Osteocyte (in vitro differentiated cells): ENCODE measurements around the gene SYNPO2. TPM values are rescaled to one million over a fixed set of nuclear protein-coding genes. Genes with fewer than 3 reads are reported as not detected.
"Not testable (repeated sequence)": the region's sequence is repeated elsewhere in the genome, so short reads cannot be mapped to it uniquely, and the experiment has no call there.

Experiments
- DNase-seq: peaks from one replicate; pipeline ENCODE4 v3.0.0; 2021; ENCODE audit warnings: mixed read lengths; ENCODE audit not compliant: unreplicated experiment; ENCODE audit errors: extremely low spot score
- H3K27ac Mint-ChIP-seq: one replicate; pipeline ENCODE4 v1.8.0; 2021; ENCODE audit warnings: mild to moderate bottlenecking, mixed read lengths; ENCODE audit not compliant: unreplicated experiment
- H3K27me3 Mint-ChIP-seq: one replicate; pipeline ENCODE4 v1.8.0; 2021; ENCODE audit warnings: mixed read lengths; ENCODE audit not compliant: unreplicated experiment
- H3K36me3 Mint-ChIP-seq: one replicate; pipeline ENCODE4 v1.8.0; 2021; ENCODE audit warnings: mixed read lengths; ENCODE audit not compliant: unreplicated experiment
- H3K4me1 Mint-ChIP-seq: one replicate; pipeline ENCODE4 v1.8.0; 2021; ENCODE audit warnings: mixed read lengths; ENCODE audit not compliant: unreplicated experiment
- H3K4me3 Mint-ChIP-seq: one replicate; pipeline ENCODE4 v1.8.0; 2021; ENCODE audit warnings: mild to moderate bottlenecking, moderate library complexity, mixed read lengths; ENCODE audit not compliant: unreplicated experiment
- H3K9me3 Mint-ChIP-seq: one replicate; pipeline ENCODE4 v1.8.0; 2021; ENCODE audit warnings: mixed read lengths; ENCODE audit not compliant: unreplicated experiment
- CTCF ChIP-seq: fragments of 200-600 bp; sonication (generic); IDR thresholded peaks from 2 replicates; pipeline ENCODE4 v1.5.0; 2021; ENCODE audit warnings: antibody characterized with exemption, mild to moderate bottlenecking, moderate library complexity
- total RNA-seq: library from RNA; stranded (reverse); gene quantifications from 2 replicates; pipeline ENCODE4 v1.2.1, GENCODE V29; 2021

SYNPO2 gene
- total RNA-seq, 1 donor from 2014 or later = 4.1 TPM

DNA sequence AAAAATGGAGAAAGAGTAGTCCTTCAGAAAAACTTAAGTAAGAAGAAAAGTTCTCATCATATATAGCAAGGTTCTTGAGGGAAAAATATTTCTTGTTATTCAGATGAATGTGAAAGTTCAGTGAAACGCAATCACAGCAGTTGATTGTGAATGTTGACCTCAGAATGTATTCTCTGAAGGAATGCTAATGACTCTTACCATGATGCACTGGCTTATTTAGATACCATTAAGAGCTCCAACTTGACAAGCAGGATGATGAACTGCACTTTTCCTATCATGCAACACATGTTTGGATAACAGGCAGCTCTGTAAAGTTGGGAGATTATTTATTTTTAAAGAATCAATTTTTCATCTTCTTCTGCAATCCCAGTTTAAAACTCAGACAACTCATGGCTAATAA is 131.5 kb downstream of the SYNPO2 start:
- Mint-ChIP-seq H3K9me3 (no peaks in the 10 kb centered on the region), H3K4me1 (peaks cover 13% of the 10 kb centered on the region), H3K27ac (no peak overlapping the region), H3K36me3 (no peaks in the 10 kb centered on the region), H3K4me3 (no peak overlapping the region), H3K27me3 (no peaks in the 10 kb centered on the region)
- no peak for DNase-seq
- no peak for TF ChIP-seq CTCF

GRCh38 chr4:119022520-119022919 is 133.9 kb downstream of the SYNPO2 start:
- H3K36me3 Mint-ChIP-seq, DNase-seq, H3K27ac Mint-ChIP-seq, H3K4me3 Mint-ChIP-seq, H3K27me3 Mint-ChIP-seq, H3K9me3 Mint-ChIP-seq: not testable (repeated sequence)
- H3K4me1 Mint-ChIP-seq = peaks cover 22% of the 10 kb centered on the region

GRCh38 chr4:119024102-119024501 is 135.4 kb downstream of the SYNPO2 start:
- DNase-seq = no peak
- Mint-ChIP-seq H3K4me1 (peaks cover 22% of the 10 kb centered on the region), H3K4me3 (no peak overlapping the region), H3K27ac (no peak overlapping the region), H3K9me3 (no peaks in the 10 kb centered on the region), H3K27me3 (no peaks in the 10 kb centered on the region), H3K36me3 (no peaks in the 10 kb centered on the region)
- TF ChIP-seq CTCF = no peak

- H3K4me3 Mint-ChIP-seq = no peak overlapping the region
- H3K36me3 Mint-ChIP-seq = no peaks in the 10 kb centered on the region
- H3K9me3 Mint-ChIP-seq = no peaks in the 10 kb centered on the region
- TF ChIP-seq CTCF = no peak
- peaks cover 27% of the 10 kb centered on the region for H3K4me1 Mint-ChIP-seq
- DNase-seq = no peak
- no peaks in the 10 kb centered on the region for H3K27me3 Mint-ChIP-seq
- peak overlapping the region; percentile 74 for H3K27ac Mint-ChIP-seq
Observed at GRCh38 chr4:119025420-119025819, 136.8 kb downstream of the SYNPO2 start.

- peak overlapping the region; percentile 74 for H3K27ac Mint-ChIP-seq
- no peak overlapping the region for H3K4me3 Mint-ChIP-seq
- no peak for TF ChIP-seq CTCF
- H3K9me3 Mint-ChIP-seq = no peaks in the 10 kb centered on the region
- no peak for DNase-seq
- no peaks in the 10 kb centered on the region for H3K27me3 Mint-ChIP-seq
- H3K4me1 Mint-ChIP-seq = peaks cover 27% of the 10 kb centered on the region
- H3K36me3 Mint-ChIP-seq = no peaks in the 10 kb centered on the region
Observed at GRCh38 chr4:119025916-119026661, 137.4 kb downstream of the SYNPO2 start.
